Amniotic stem cell (primary cell): Measurements from ENCODE around the gene ID2.

ENCODE experiments used
- DNase-seq: peaks from one replicate; lab custom pipeline; 2025; lab: John Stamatoyannopoulos, UW

Gene ID2

DNA sequence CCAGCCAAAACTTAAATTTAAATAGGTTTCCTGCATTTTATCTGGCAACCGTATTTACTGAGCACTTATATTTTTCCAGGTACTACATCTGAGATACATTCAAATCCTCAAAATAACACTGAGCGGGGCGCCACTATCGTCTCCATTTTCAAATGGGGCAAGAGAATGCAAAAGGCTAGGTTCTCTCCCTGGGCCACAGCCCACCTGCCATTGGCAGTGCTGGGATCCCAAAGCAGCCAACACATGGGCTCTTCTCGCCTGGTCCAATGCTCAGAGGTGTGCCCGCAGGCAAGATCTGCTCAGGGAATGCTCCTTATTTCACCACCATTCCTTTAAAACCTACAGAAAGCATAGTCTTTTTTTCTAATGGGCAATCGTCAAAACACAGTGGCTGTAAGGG is 11.3 kb upstream of the ID2 start:
- DNase-seq, result no peak

DNA sequence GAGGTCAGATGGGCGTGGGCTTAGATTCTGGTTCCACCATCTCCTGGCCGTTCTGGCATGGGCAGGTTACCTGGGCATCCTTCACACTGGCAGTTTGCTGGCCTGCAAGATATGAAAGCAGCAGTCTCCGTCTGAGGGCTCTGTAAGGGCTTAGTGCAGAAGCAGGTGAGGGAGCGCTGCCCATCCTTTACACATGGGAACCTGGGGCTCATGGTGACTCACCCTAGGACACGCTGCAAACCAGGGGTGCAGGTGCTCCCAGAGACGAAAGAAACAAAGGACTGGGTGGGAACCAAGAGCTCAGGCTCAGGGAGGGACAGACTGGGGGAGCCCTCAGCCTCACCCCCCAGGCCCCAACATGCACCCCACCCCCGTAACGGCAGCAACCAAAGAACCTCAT is 10.7 kb upstream of the ID2 start:
- DNase-seq, result no peak

- no peak for DNase-seq
Measured at GRCh38 chr2:8671802-8672201, 10.1 kb upstream of the ID2 start.

DNA sequence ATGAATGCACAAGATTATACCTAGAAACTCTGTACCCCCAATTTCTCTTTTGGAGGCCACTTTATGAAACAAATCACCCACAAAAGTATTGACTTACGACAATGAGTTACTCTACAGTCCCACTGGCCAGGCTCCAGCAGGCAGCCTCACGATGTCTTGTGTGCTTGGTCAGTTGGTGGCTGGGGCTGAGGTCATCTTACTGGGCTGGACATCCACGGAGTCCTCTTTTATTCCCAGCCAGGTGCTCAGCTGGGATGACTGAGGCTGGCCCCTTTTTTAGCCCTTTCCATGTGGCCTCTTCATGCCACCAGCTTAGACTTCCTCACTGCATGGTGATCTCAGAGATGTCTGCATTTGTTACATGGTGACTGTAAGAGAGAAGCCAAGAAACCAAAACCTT is 8.9 kb upstream of the ID2 start:
- no peak for DNase-seq

- DNase-seq, result no peak
Measured at GRCh38 chr2:8673381-8673780, 8.5 kb upstream of the ID2 start.

- no peak for DNase-seq
Measured at GRCh38 chr2:8674420-8675009, 7.3 kb upstream of the ID2 start.

DNA sequence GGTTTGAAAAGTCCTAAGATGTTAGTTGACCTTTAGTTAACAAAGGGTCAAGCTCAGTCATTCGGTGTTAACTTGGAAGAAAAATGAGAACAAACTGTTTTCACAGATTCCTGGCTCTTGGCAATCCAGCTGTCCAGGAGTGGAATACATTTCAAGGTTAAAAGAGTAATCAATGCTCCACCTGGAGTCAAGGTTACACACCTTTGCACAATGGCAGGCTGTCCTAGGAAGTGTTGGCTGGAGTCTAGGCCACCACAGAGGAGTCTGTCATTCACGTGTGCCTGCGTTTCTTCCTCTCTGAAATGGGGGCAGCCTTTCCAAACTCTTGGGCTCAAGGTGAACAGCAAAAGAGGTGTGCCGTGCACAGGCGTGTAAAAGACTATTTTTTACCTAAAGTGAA is 6.3 kb upstream of the ID2 start:
- no peak for DNase-seq

DNA sequence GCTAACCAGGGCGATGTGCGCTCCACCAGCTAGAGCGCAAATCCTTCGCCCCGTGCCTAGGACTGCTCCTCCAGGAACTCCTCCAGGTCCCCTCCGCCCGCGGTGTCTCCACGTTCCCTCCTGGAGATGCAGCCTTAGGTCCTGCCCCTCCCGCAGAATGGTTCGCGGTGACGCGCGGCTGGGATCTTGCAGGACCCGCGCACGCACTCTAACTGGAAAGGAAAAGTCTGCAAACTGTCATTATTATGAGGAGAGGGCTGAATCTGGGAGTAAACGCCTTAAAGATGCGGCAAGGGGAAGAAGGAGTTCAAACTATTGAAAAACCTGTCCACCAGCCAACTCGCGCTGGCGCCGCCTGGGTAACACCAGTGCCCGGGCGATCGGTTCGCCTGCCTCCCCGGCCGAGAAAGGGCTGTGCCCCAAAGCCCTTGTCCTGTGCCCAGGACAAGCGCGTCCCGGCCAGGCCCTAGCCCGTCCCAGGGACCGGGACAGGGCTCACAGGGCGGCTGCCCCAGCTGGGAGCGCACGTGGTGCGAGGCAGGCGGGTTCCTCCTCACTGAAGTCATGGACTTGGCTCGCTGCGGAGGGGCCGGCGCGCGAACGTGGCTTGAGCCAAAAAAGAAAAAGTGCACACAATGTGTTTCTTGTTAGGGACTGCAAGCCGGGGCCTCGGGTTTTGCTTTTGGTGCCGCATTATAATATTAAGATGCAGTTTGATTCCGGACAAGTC is 5.5 kb upstream of the ID2 start:
- DNase-seq, result peak; percentile 72

DNA sequence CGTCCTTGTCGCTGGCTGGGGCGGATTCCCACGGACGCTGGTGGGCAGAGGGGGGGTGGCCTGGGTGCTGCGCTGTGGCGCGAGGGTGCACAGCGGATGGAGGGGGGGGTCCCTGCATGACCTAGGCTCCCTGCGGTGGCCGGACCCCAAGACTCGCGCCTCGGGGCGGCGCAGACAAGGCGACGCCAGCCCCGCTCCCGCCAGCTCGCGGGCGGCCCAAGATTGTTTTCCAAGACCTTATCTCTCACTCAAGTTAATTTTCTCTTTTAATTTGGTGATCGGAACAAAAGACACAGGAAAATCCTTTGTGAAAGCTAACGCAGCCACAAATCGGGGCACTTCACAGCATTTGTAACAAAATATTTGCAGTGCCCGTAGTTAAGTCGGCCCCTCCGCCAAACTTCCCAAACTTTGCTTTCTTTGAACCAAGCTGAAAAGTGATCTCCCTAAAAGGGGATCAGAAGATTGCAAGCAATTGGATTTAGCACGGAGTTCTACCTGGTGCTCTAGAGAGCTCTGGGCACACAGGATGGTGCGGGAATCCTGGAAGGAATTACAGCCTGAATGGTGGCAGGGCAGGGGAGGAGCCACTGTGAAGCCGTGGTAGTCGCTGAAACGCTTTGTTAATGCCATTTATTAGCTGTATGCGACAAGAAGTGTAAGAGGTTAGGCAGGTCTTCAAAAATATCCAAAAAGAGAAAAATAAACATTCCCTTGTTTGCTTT is 4.8 kb upstream of the ID2 start:
- no peak for DNase-seq

DNA sequence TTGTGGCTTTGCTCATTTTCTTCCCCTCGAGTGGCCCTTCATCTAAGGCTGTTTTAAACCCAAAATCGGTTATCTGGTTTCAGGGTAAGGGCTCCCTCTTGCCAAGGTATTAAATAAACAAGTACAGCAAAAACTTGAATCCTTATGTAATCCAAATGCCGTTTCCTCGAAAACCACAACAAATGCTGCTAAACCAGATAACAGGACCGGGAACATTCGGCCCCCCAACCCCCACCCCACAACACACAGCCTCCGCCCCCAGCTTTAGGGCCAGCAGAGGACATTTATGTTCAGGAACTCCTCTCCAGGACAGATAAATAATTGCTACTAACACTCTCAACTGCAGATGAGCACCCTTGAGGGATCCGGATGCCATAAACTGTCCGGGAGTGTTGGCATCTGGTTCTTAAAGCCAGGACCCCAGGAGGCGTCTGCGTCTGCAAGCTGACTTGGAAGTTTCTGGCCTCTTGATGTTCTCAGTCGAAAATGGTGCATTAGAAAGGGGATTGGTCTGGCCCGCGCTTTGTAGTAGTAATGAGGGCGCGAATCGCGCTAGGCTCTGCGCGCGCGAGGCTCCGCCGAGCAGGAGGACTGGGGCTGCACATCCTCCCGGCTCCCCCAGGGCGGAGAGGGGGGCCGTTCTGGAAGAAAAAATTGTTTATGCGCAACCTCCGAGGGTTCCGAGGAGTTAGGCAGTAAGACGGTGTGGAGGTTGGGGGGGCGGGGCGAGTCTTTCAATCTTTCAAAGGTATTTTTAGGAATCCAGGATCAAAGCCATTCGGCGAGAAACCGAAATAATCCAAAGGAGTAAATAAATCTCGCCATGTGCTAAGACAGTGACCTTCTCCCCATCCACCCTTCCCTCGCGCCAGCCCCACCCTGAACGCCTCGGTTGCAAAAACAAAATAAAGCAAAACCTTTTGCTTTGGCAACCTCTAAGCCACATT is 3.9 kb upstream of the ID2 start:
- no peak for DNase-seq

- peak; percentile 83 for DNase-seq
Measured at GRCh38 chr2:8678731-8679566, 2.9 kb upstream of the ID2 start.

DNA sequence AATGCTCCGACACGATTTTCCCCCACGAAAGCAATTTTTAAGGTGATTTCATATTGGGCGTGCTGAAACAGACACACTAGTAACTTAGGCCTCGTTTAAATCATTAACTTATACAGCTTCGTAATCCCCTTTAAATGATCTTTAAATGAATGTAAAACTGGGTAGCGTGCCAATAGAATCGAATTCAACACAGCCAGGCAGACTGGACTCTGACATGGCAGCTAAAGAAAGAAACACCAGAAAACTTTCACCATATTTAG is 2.4 kb upstream of the ID2 start:
- no peak for DNase-seq

DNA sequence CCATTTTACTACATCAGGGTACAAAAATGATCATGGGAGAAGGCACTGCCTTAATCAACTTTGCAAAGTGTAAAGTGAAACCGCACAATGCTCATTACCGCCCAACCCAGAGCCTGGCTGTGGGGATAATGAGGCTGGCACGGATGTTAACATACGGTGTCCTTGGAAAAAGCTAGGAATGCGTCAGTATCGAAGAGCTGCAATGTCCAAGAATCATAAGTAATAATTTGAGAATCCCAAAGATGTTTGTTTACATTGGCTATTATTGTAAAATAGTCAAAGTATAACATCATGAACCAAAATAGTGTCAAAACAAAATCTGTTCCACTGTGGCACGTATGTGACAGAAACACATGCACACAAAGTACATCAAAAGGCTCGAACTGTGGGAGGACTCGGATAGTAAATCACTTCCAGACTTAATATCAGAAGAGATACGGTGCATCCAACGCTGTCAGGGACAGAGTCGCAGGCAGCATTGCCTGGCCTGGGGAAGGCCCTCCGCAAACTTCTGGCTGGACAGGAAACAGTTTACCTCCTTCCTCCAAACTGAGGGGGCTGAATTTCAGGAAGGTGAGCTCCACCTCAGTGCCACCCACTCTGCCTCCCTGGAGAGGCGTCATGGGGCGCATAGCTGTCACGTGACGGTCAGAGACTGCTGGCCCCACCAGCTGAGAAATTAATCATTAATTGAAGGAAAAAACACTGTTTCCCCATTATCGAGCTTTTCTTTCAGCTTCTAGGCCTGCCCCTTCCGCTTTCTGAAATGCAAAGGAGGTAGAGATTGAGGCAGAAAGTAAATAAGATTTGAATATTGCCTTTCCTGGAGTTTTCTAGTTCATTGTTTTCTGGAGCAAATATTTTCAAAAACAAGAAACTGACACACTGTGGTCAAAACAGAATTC is 1.8 kb upstream of the ID2 start:
- no peak for DNase-seq

GRCh38 chr2:8680822-8681760 is 765 bp upstream of the ID2 start:
- DNase-seq, result peak; percentile 73

- peak; percentile 24 for DNase-seq
Measured at GRCh38 chr2:8682719-8683667, 1.1 kb downstream of the ID2 start.

DNA sequence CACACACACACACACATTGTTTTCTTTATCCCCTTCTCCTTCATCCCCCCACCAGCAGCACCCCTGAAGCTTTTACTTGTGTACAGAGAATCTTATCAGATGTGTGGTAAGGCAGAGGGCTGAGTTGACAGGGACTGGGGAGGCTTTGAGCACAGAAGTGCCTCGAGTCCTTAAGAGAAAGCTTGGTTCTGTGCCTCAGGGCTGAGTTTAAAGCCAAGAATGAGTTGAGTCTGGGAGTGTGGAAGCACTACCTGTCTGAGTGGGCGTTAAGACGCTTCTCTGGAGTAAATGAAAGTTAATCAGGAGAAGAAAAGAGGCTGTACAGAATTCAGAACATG is 2.7 kb downstream of the ID2 start:
- DNase-seq, result no peak

DNA sequence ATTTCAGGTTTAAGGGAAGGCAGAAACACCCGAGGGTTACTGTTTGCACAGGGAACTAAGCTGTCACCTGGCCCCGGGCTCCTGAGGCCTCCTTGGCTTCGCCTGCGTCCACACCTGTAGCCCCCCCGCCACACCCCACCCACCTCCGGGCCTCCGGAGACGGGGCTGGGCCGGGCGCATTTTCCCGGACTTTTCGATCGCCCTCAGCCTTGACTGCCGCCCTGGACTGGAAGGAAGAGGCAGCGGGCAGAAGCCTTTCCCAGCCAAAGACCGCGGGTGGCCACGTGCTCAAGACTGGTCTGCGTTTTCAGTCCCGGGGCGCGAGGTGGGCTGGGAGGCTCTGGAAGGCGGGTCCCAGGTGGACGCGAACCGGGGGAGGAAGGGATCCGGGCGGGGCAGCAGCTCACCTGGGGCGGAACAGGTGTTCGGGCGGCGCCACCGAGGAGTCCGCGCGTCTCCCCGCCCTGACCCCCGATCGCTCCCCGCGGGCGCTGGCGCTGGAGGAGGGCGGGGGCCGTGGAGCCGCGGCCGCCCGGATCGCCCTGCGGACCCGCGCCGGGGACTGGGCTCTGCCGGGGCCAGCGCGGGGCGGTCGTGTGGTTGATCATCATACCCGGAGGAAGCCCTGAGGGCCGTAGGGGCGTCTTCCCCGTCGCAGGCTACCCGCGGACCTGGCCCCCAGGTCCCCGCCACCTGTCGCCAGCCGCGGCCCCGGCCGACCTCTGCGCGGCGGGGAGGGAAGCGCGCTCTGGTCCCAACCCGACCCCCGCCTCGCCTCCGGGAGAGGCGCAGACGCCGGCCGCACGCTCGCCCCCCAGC is 3.2 kb downstream of the ID2 start:
- no peak for DNase-seq
